Stimulated activated CD4-positive, alpha-beta T cell treated with anti-CD3 and anti-CD28 coated beads, Interleukin-4, amount 100 ng/mL, for 48 hours (primary cell): ENCODE results near the gene EAPP.
"Not testable (repeated sequence)": the region's sequence is repeated elsewhere in the genome, so short reads cannot be mapped to it uniquely, and the experiment has no call there.

Source experiments
- DNase-seq, 2 donors: peaks; one replicate each; pipeline ENCODE4 v3.0.0-alpha.2; 2020; ENCODE audit warnings: low read depth in 2 of 2

Gene EAPP

GRCh38 chr14:34538096-34538495 is 1.4 kb downstream of the EAPP start:
- DNase-seq = not testable (repeated sequence)

DNA sequence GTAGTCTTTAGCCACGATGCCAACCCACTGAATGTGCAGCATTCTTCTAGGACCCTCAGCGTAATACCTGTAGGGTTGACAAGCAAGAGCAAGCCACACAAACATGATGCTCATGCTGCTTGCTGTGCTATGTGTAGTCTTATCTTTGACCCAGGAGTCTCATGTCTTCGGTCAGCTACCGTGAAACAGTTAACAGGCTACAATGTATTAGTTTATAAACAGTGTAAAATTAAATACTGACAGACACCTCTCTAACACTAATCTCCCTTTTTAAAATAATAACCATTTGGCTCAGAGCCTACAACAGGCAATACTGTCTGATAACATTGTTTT is 1.9 kb downstream of the EAPP start:
- DNase-seq = no peak

- DNase-seq = no peak
These were observed 2.4 kb downstream of the EAPP start for GRCh38 chr14:34536951-34537676.

- no peak for DNase-seq
These were observed 11.9 kb downstream of the EAPP start for GRCh38 chr14:34527591-34527990.

DNA sequence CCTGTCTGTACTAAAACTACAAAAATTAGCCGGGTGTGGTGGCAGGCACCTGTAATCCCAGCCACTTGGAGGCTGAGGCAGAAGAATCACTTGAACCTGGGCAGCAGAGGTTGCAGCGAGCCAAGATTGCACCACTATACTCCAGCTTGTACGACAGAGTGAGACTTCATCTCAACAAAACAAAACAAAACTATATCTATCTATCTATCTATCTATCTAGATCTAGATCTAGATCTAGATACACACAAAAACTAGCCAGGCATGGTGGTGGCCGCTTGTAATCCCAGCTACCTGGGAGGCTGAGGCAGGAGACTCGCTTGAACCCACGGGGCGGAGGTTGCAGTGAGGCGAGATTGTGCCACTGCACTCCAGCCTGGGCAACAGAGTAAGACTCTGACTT is 15.3 kb downstream of the EAPP start:
- not testable (repeated sequence) for DNase-seq

GRCh38 chr14:34522496-34522895 is 17.0 kb downstream of the EAPP start:
- DNase-seq = no peak

DNA sequence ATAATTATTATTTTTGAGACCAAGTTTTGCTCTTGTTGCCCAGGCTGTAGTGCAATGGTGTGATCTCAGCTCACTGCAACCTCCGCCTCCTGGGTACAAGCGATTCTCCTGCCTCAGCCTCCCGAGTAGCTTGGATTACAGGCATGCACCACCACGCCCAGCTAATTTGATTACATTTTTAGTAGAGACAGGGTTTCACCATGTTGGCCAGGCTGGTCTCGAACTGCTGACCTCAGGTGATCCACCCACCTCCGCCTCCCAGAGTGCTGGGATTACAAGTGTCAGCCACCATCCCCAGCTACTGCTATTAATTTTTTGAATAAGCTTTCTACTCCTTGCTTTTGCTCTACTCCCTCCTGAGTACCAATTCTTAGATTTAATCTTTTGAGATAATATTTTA is 18.4 kb downstream of the EAPP start:
- DNase-seq = not testable (repeated sequence)

GRCh38 chr14:34520304-34520970 is 19.1 kb downstream of the EAPP start:
- DNase-seq = not testable (repeated sequence)

- no peak for DNase-seq
These were observed 31.6 kb downstream of the EAPP start for GRCh38 chr14:34507884-34508283.

GRCh38 chr14:34507459-34507858 is 32.0 kb downstream of the EAPP start:
- no peak for DNase-seq

- not testable (repeated sequence) for DNase-seq
These were observed 34.4 kb downstream of the EAPP start for GRCh38 chr14:34505124-34505491.

DNA sequence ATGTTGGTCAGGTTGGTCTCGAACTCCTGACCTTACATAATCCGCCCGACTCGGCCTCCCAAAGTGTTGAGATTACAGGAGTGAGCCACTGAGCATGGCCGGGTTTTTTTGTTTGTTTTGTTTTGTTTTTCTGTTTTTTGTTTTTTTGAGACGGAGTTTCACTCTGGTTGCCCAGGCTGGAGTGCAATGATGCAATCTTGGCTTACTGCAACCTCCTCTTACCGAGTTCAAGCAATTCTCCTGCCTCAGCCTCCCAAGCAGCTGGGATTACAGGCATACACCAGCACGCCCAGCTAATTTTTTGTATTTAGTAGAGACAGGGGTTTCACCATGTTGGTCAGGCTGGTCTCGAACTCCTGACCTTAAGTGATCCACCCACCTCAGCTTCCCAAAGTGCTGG is 35.5 kb downstream of the EAPP start:
- DNase-seq = not testable (repeated sequence)

- DNase-seq = no peak
These were observed 36.8 kb downstream of the EAPP start for GRCh38 chr14:34502545-34503225.

DNA sequence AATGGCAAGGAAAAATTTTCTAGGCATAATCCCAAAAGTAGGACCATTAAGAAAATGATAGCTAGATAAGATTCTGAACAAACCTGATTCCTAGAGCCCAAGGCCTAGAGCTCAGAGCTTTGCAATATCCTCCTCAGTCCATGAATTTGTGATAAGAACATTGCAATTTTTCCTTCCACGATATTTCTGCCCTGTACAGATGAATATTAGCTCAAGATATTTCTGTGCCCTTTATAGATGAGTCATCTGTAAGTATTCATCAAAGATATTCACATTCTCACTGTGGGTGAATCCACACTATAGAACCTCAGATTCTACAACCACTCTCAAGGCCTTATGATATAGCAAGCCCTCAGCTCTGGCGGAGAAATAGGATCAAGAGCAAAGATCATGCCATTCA is 37.5 kb downstream of the EAPP start:
- no peak for DNase-seq

GRCh38 chr14:34501004-34501580 is 38.4 kb downstream of the EAPP start:
- DNase-seq = no peak

DNA sequence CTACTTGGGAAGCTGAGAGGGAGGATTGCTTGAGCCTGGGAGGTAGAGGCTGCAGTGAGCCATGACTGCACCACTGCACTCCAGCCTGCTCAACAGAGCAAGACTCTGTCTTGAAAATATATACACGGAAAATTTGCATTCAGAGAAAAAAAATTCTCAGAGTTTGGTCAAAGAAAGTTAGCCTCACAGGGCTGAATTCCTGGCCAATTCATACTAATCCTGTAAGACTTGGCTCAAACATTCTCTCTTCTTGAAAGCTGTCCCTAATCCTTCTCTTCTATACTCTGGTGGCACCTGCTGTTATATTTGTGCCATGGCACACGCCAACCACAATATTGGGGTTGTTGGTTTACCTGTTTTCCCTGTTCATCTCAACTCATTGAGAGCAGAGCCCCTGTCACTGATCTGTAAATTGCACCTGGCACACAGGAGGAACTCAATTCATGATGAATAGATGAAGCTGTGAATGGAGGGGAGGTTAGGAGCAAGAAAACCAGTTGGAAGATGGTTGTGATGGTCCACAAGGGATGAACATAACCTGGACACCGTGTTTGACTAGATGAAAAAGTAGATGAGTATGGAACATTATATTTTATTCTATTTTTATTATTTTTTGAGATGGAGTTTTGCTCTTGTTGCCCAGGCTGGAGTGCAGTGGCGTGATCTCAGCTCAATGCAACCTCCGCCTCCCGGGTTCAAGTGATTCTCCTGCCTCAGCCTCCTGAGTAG is 40.7 kb downstream of the EAPP start:
- no peak for DNase-seq

GRCh38 chr14:34496679-34497513 is 42.6 kb downstream of the EAPP start:
- no peak for DNase-seq

DNA sequence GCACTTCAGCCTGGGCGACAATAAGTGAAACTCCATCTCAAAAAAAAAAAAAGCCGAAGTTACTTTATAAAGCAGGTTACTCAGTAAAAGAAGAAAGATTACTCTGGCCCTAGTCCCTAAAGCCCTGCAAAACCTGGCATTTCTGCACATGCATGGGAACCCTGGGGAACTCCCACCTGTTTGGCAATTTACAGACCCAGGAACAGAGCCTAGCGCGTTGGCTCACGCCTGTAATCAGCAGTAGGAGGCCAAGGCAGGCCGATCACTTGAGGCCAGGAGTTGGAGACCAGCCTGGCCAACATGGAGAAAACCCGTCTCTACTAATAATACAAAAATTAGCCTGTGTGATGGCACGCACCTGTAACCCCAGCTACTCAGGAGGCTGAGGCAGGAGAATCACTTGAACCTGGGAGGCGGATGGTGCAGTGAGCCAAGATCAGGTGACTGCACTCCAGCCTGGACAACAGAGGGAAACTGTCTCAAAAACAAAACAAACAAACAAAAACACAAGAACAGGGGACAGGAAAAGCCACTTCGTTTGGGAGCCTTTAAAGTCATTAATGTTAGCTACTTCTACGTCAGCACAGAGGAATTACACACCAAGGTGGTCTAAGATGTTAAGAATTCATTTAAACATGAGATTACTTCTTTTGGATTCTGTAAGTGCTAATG is 43.4 kb downstream of the EAPP start:
- no peak for DNase-seq

- DNase-seq = no peak
These were observed 50.2 kb downstream of the EAPP start for GRCh38 chr14:34489324-34489723.

- DNase-seq = no peak
These were observed 51.0 kb downstream of the EAPP start for GRCh38 chr14:34488528-34488927.

DNA sequence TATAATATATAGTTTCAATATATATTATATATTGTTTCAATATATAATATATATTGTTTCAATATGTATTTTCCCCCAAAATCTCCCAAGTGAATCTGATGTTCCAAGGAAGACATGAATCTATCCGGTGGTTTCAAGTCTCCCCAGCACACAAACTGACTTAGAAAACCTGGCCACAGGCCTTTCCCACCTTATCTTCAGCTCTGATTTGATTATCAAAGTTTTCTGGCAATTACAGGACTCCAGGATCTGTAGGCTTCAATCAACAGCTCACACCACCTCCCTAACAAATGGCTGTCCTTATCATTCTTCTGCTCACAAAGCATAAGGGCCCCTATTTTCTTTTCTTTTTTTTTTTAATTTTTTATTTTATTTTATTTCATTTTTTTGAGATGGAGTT is 54.8 kb downstream of the EAPP start:
- no peak for DNase-seq
